Endodermal cell (in vitro differentiated cells): ENCODE data around the gene STAB1. TPM values are rescaled to one million over a fixed set of nuclear protein-coding genes. Genes with fewer than 3 reads are reported as not detected.

Experiments used
- DNase-seq: peaks from one replicate; pipeline ENCODE4 v3.0.0-alpha.2; 2017
- H3K27ac ChIP-seq: 2 replicates; pipeline ENCODE4 v1.5.1; 2013; ENCODE audit warnings: mild to moderate bottlenecking, low read depth, low read length, moderate library complexity
- H3K27me3 ChIP-seq: 2 replicates; pipeline ENCODE4 v1.6.1; 2013; ENCODE audit warnings: mild to moderate bottlenecking, low read length, moderate library complexity; ENCODE audit not compliant: insufficient read depth, control insufficient read depth, poor library complexity, severe bottlenecking
- H3K36me3 ChIP-seq: 2 replicates; pipeline ENCODE4 v1.7.0; 2013; ENCODE audit warnings: mild to moderate bottlenecking, low read length, moderate library complexity; ENCODE audit not compliant: control insufficient read depth, insufficient read depth
- H3K4me1 ChIP-seq: one replicate; pipeline ENCODE4 v1.7.0; 2013; ENCODE audit warnings: low read length; ENCODE audit not compliant: control insufficient read depth, insufficient read depth
- H3K4me3 ChIP-seq: 2 replicates; pipeline ENCODE4 v1.5.1; 2013; ENCODE audit warnings: mild to moderate bottlenecking, low read length, moderate library complexity
- H3K9ac ChIP-seq: 2 replicates; pipeline ENCODE4 v1.6.1; 2013; ENCODE audit warnings: mild to moderate bottlenecking, low read length, moderate library complexity; ENCODE audit not compliant: poor library complexity, severe bottlenecking; ENCODE audit errors: extremely low read depth
- H3K9me3 ChIP-seq: 2 replicates; pipeline ENCODE4 v1.6.1; 2013; ENCODE audit warnings: mild to moderate bottlenecking, low read length, moderate library complexity; ENCODE audit not compliant: control insufficient read depth
- H3K27ac Mint-ChIP-seq: 2 replicates; pipeline ENCODE4 v1.8.0; 2020; ENCODE audit warnings: mixed read lengths
- H3K27me3 Mint-ChIP-seq: 2 replicates; pipeline ENCODE4 v1.8.0; 2021; ENCODE audit warnings: mild to moderate bottlenecking, mixed read lengths; ENCODE audit not compliant: insufficient read depth
- H3K36me3 Mint-ChIP-seq: 2 replicates; pipeline ENCODE4 v1.8.0; 2020; ENCODE audit warnings: low read depth, mixed read lengths
- H3K4me1 Mint-ChIP-seq: 2 replicates; pipeline ENCODE4 v1.8.0; 2020; ENCODE audit warnings: mixed read lengths
- H3K4me3 Mint-ChIP-seq: 2 replicates; pipeline ENCODE4 v1.8.0; 2020; ENCODE audit warnings: mild to moderate bottlenecking, moderate library complexity, mixed read lengths
- H3K9me3 Mint-ChIP-seq: 2 replicates; pipeline ENCODE4 v1.8.0; 2020; ENCODE audit warnings: mild to moderate bottlenecking, mixed read lengths
- WGBS, 2 experiments: methylation state at CpG; one replicate each; pipeline versions ENCODE4 v1.1.5 to v1.1.7; 2013; ENCODE audit warnings: missing lambda C conversion rate in 2 of 2, mixed read lengths in 1 of 2; ENCODE audit not compliant: insufficient coverage in 1 of 2, insufficient read length in 1 of 2; 5-methylcytosine and 5-hydroxymethylcytosine counted together
- total RNA-seq, 2 donors: library from RNA; stranded (reverse); fragmentation: NEBNext Ultra II Directional in 1 of 2; extraction: Animal tissue kit (Norgen Biotek cat#: 25700) in 1 of 2; gene quantifications; 2 replicates in 1 of 2; 3 replicates in 1 of 2; pipeline ENCODE4 v1.2.1, GENCODE V29; 2021
- TF ChIP-seq, protein P1 (sequence below): fragments of 200-600 bp; sonication (generic); conservative IDR thresholded peaks from 2 replicates; pipeline ENCODE4 v1.5.0; 2021; ENCODE audit warnings: antibody characterized with exemption, mild to moderate bottlenecking

STAB1 gene
- total RNA-seq, 2 donors from 2014 or later, result 0.24 to 0.55 TPM

DNA sequence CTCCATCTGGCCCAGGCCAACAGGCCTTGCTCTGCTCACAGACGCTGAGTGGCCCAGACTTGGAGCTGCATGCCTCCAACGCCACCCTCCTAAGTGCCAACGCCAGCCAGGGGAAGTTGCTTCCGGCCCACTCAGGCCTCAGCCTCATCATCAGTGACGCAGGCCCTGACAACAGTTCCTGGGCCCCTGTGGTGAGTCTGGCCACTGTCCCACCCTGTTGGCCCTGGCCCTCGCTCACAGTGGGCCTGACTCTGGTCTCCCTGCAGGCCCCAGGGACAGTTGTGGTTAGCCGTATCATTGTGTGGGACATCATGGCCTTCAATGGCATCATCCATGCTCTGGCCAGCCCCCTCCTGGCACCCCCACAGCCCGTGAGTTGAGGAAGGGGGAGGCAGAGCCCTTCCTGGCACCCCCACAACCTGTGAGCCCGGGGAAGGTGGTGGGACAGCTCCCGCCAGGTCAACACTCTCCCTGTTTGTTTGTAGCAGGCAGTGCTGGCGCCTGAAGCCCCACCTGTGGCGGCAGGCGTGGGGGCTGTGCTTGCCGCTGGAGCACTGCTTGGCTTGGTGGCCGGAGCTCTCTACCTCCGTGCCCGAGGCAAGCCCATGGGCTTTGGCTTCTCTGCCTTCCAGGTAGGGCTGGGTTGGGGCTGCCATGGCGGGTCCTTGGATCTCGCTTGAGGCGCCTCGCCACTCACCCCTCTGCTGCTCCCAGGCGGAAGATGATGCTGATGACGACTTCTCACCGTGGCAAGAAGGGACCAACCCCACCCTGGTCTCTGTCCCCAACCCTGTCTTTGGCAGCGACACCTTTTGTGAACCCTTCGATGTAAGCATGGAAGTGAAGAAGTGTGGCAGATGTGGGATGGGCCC lies 28.5 kb downstream of the STAB1 start:
- H3K27ac Mint-ChIP-seq, result no peak overlapping the region
- DNase-seq, result no peak
- Histone ChIP-seq H3K36me3 (peaks cover 39% of the 10 kb centered on the region), H3K4me3 (no peak overlapping the region), H3K27me3 (no peaks in the 10 kb centered on the region), H3K9ac (no peak overlapping the region), H3K27ac (no peak overlapping the region), H3K4me1 (no peaks in the 10 kb centered on the region), H3K9me3 (no peaks in the 10 kb centered on the region)
- H3K36me3 Mint-ChIP-seq, result peaks cover 27% of the 10 kb centered on the region
- no peaks in the 10 kb centered on the region for H3K4me1 Mint-ChIP-seq
- no peaks in the 10 kb centered on the region for H3K9me3 Mint-ChIP-seq
- WGBS, 2 experiments, result 94 to 98% methylated on average over 15 to 26 of the region's 26 CpGs
- H3K4me3 Mint-ChIP-seq, result no peak overlapping the region
- TF ChIP-seq, protein P1, sequence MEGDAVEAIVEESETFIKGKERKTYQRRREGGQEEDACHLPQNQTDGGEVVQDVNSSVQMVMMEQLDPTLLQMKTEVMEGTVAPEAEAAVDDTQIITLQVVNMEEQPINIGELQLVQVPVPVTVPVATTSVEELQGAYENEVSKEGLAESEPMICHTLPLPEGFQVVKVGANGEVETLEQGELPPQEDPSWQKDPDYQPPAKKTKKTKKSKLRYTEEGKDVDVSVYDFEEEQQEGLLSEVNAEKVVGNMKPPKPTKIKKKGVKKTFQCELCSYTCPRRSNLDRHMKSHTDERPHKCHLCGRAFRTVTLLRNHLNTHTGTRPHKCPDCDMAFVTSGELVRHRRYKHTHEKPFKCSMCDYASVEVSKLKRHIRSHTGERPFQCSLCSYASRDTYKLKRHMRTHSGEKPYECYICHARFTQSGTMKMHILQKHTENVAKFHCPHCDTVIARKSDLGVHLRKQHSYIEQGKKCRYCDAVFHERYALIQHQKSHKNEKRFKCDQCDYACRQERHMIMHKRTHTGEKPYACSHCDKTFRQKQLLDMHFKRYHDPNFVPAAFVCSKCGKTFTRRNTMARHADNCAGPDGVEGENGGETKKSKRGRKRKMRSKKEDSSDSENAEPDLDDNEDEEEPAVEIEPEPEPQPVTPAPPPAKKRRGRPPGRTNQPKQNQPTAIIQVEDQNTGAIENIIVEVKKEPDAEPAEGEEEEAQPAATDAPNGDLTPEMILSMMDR, result no peak
- H3K27me3 Mint-ChIP-seq, result no peaks in the 10 kb centered on the region

DNA sequence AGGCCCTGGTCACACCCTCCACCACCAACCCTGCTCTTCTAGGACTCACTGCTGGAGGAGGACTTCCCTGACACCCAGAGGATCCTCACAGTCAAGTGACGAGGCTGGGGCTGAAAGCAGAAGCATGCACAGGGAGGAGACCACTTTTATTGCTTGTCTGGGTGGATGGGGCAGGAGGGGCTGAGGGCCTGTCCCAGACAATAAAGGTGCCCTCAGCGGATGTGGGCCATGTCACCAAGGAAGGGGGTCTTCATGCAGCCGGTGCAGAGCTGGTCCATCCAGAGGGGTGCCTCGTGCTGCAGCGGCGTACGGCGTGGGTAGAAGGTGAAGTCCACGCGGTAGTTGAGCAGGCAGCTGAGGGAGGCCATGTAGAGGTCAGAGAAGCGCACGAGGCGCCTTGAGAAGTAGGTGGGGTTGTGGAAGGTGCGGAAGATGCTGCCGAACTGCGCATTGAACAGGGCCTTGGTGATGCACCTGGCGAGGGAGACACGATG lies 29.2 kb downstream of the STAB1 start:
- no peak overlapping the region for H3K27ac Mint-ChIP-seq
- Histone ChIP-seq H3K27me3 (no peaks in the 10 kb centered on the region), H3K36me3 (peaks cover 46% of the 10 kb centered on the region)

DNA sequence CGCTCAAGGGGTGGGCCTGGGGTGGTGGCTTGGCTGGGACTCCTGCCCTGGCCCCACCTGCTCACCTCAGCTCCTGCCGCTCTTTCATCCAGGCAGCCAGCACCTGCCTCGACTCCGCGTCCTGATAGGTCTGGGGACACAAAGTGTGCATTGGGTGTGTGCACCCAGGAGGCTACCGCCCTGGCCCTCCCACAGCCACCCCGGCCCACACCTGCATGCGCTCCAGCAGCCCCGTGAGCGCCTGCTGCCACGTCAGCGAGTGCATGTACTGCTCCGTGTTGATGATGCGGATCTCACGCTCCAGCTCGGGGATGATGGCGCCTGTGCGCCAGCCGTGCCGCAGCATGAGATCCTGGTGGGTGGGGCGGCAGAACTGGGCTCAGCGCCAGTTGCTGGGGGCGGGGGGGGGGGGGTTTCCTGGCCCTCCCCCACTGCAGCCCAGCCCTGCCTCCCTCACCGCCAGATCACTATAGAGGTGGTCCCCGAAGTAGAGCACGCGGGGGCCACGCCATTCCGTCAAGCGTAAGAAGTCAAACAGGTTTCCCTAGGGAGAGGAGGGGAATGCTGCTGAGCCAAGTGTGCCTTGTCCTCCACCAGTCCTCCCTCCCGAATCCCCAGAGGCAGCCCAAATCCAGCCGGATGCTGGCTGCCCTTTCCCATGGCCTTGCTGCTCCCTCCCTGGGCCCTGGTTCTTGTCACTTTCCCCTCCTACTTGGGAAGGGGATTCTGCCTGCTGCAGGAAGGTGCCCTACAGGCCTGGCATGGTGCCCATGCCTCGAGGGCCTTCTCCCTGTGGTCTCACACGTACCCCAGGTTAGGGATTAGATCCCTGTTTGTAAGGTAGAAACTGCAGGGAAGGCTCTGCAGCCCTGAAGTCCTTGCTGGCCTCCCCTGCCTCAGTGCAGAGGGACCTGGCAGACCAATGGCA lies 29.9 kb downstream of the STAB1 start:
- DNase-seq, result no peak
- TF ChIP-seq, protein P1, result no peak
- Histone ChIP-seq H3K4me3 (no peak overlapping the region), H3K4me1 (no peaks in the 10 kb centered on the region), H3K9ac (no peak overlapping the region), H3K9me3 (no peaks in the 10 kb centered on the region), H3K27ac (peak overlapping the region; percentile 49), H3K36me3 (peaks cover 53% of the 10 kb centered on the region), H3K27me3 (no peaks in the 10 kb centered on the region)
- WGBS, 2 experiments, result 96 to 99% methylated on average over 22 to 34 of the region's 34 CpGs
- no peaks in the 10 kb centered on the region for H3K27me3 Mint-ChIP-seq
- H3K4me3 Mint-ChIP-seq, result no peak overlapping the region
- H3K36me3 Mint-ChIP-seq, result peaks cover 32% of the 10 kb centered on the region
- H3K9me3 Mint-ChIP-seq, result no peaks in the 10 kb centered on the region
- H3K4me1 Mint-ChIP-seq, result no peaks in the 10 kb centered on the region
- no peak overlapping the region for H3K27ac Mint-ChIP-seq

More for the DNA sequence above, 29.2 kb downstream of the STAB1 start:
- TF ChIP-seq, protein P1, result no peak
- no peak for DNase-seq
- Mint-ChIP-seq H3K27me3 (no peaks in the 10 kb centered on the region), H3K9me3 (no peaks in the 10 kb centered on the region), H3K4me1 (no peaks in the 10 kb centered on the region), H3K36me3 (peaks cover 32% of the 10 kb centered on the region), H3K4me3 (no peak overlapping the region)
- Histone ChIP-seq H3K9me3 (no peaks in the 10 kb centered on the region), H3K9ac (no peak overlapping the region), H3K4me3 (no peak overlapping the region), H3K4me1 (no peaks in the 10 kb centered on the region), H3K27ac (no peak overlapping the region)
- 96 to 97% methylated on average over 16 to 18 of the region's 18 CpGs for WGBS, 2 experiments
